PC-3 (cell line): Measurements from ENCODE around the gene GPC6.

ENCODE experiments used
- CTCF ChIP-seq: fragments of 300-600 bp; sonication (generic); conservative IDR thresholded peaks from 2 replicates; pipeline ENCODE4 v1.5.1; 2017; ENCODE audit warnings: antibody characterized with exemption, low read depth, mild to moderate bottlenecking, low read length
- EZH2phosphoT487 ChIP-seq: fragments of 300-600 bp; sonication (generic); IDR thresholded peaks from 2 replicates; pipeline ENCODE4 v1.6.1; 2018; ENCODE audit warnings: mild to moderate bottlenecking, antibody characterized with exemption, low read length, borderline replicate concordance

- TF ChIP-seq CTCF = no peak
- no peak for TF ChIP-seq EZH2phosphoT487
These were observed 729.8 kb downstream of the GPC6 start for GRCh38 chr13:93956426-93956825.
